CD4-positive, alpha-beta T cell (primary cell): Measurements from ENCODE around the gene RNF220. TPM values are rescaled to one million over a fixed set of nuclear protein-coding genes. Genes with fewer than 3 reads are reported as not detected.

ENCODE experiments used
- ATAC-seq: fragments of 200-7000 bp; cut with Tn5 transposase; one replicate; pipeline ENCODE4 v1.10.0; 2022; ENCODE audit warnings: mild to moderate bottlenecking; ENCODE audit not compliant: poor library complexity
- CTCF ChIA-PET: fragments of 350-600 bp; sonication (Branson Sonifier 250); formaldehyde crosslinking; loops from one replicate; lab custom pipeline; 2021; ENCODE audit warnings: antibody characterized with exemption, inconsistent platforms; lab: Charles Lee
- POLR2A ChIA-PET: fragments of 350-600 bp; sonication (Branson Sonifier 250); formaldehyde crosslinking; loops from one replicate; lab custom pipeline; 2021; ENCODE audit warnings: antibody characterized with exemption, inconsistent platforms; lab: Charles Lee
- DNase-seq, 14 experiments: peaks; one replicate each; pipeline ENCODE4 v3.0.0-alpha.2; 2013 to 2020; ENCODE audit warnings: mixed read lengths in 2 of 14
- H3K27ac ChIP-seq, 2 donors: one replicate each; pipeline versions ENCODE4 v1.5.1 to v1.7.0; 2013; ENCODE audit warnings: low read length in 2 of 2, low read depth in 1 of 2, mild to moderate bottlenecking in 1 of 2
- H3K27me3 ChIP-seq, 2 experiments: 1 replicate in 1 of 2; 2 replicates in 1 of 2; pipeline versions ENCODE4 v1.6.1 to v1.7.0; 2013; ENCODE audit warnings: low read length in 2 of 2, control low read depth in 1 of 2, mild to moderate bottlenecking in 1 of 2, moderate library complexity in 1 of 2; ENCODE audit not compliant: insufficient read depth in 2 of 2, control insufficient read depth in 1 of 2
- H3K36me3 ChIP-seq: one replicate; pipeline ENCODE4 v1.6.1; 2013; ENCODE audit warnings: low read length, control low read depth; ENCODE audit not compliant: insufficient read depth
- H3K4me1 ChIP-seq: one replicate; pipeline ENCODE4 v1.6.1; 2013; ENCODE audit warnings: low read length, control low read depth; ENCODE audit not compliant: insufficient read depth
- H3K4me3 ChIP-seq: one replicate; pipeline ENCODE4 v1.5.1; 2013; ENCODE audit warnings: mild to moderate bottlenecking, low read length, moderate library complexity
- H3K9me3 ChIP-seq, 2 experiments: 1 replicate in 1 of 2; 2 replicates in 1 of 2; pipeline versions ENCODE4 v1.6.1 to v1.7.0; 2013; ENCODE audit warnings: low read length in 2 of 2, mild to moderate bottlenecking in 2 of 2, control low read depth in 1 of 2, moderate library complexity in 1 of 2; ENCODE audit not compliant: control insufficient read depth in 1 of 2, insufficient read depth in 1 of 2
- H3K27ac Mint-ChIP-seq: one replicate; pipeline ENCODE4 v1.8.0; 2020; ENCODE audit warnings: mixed read lengths
- H3K27me3 Mint-ChIP-seq: one replicate; pipeline ENCODE4 v1.8.0; 2021; ENCODE audit warnings: mixed read lengths
- H3K36me3 Mint-ChIP-seq: one replicate; pipeline ENCODE4 v1.8.0; 2021; ENCODE audit warnings: low read depth, mixed read lengths
- H3K4me1 Mint-ChIP-seq: one replicate; pipeline ENCODE4 v1.8.0; 2021; ENCODE audit warnings: low read depth, mixed read lengths
- H3K4me3 Mint-ChIP-seq: one replicate; pipeline ENCODE4 v1.8.0; 2020; ENCODE audit warnings: mild to moderate bottlenecking, mixed read lengths
- H3K9me3 Mint-ChIP-seq: one replicate; pipeline ENCODE4 v1.8.0; 2020; ENCODE audit warnings: mixed read lengths
- CTCF ChIP-seq: fragments of 200-600 bp; IDR thresholded peaks from one replicate; pipeline ENCODE4 v1.8.0; 2022; ENCODE audit warnings: antibody characterized with exemption, mild to moderate bottlenecking
- intact Hi-C, 2 experiments: fragments of 100-400 bp; cut with DNase I in 1 of 2; cut with micrococcal nuclease in 1 of 2; formaldehyde crosslinking; loops; one replicate each; pipeline versions ENCODE4 v1.15.1 to v1.9.0; 2023 to 2025; cut with DNase I, micrococcal nuclease
- total RNA-seq, 174 experiments: library from RNA in 2 of 174; stranded (reverse) in 2 of 174; gene quantifications; one replicate each; pipeline ENCODE4 v1.2.3 and lab custom pipeline; 2021 to 2026

Gene RNF220
- total RNA-seq, 2 experiments from 2014 or later, result 76.0 to 77.9 TPM

- Histone ChIP-seq H3K36me3 (no peaks in the 10 kb centered on the region), H3K9me3 (peaks cover 0 to 4% of the 10 kb centered on the region in 2 experiments), H3K27ac (no peak overlapping the region), H3K27me3 (no peaks in the 10 kb centered on the region), H3K4me3 (no peak overlapping the region), H3K4me1 (no peaks in the 10 kb centered on the region)
- H3K4me1 Mint-ChIP-seq, result no peaks in the 10 kb centered on the region
- H3K4me3 Mint-ChIP-seq, result no peak overlapping the region
- intact Hi-C loops, result no loop called here
- H3K36me3 Mint-ChIP-seq, result no peaks in the 10 kb centered on the region
- no peaks in the 10 kb centered on the region for H3K9me3 Mint-ChIP-seq
- H3K27ac Mint-ChIP-seq, result no peak overlapping the region
- peaks cover 14% of the 10 kb centered on the region for H3K27me3 Mint-ChIP-seq
- ChIA-PET POLR2A (no interaction called here), CTCF (no interaction called here)
- ATAC-seq (no peak), DNase-seq (no peak)
- no peak for TF ChIP-seq CTCF
Measured at GRCh38 chr1:44505210-44505993, 100.3 kb downstream of the RNF220 start.

DNA sequence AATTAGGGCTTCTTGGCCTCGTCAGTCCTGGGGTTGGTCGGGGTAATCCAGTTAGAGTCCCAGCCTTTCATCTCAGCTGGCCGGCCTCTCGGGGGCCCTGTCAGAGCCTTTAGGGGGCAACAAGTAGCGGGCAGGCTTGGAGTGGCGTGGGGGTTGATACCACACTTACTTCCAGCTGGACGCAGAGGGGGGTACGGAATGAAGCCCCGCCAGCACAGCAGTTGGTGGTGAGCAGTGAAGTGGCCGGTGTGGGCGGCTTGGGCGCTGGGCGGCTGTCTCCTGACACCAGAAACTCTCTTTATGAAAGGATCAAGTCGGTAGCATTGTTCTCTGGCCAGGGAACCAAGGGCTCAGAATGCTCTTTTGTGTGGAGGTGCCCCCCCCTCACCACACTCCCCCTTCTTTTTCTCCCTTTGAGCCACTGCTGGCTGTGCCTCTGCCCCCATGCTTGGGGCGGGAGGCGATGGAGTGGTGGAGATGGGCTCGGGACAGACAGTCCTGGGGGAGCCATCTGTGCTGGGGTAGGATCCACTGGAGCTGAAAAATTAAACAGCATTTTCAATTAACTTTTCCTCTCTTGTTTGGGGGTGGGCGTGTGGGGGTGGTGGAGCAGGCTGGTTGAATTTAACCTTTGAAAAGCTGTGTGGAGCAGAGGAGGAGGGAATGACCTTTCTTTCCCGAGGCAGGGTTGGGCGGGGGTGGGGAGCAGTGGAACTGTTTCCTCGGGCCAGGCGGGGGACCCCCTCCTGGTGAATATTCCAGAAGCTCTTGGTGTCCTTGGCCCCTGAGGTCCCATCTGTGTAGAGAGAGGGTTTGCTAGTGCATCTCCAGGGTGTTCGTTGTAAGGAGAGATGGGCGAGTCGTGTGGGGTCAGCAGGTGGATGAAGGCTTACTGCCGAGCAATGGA lies 102.7 kb downstream of the RNF220 start:
- no peak for ATAC-seq
- H3K9me3 ChIP-seq, result peaks cover 0 to 4% of the 10 kb centered on the region in 2 experiments

DNA sequence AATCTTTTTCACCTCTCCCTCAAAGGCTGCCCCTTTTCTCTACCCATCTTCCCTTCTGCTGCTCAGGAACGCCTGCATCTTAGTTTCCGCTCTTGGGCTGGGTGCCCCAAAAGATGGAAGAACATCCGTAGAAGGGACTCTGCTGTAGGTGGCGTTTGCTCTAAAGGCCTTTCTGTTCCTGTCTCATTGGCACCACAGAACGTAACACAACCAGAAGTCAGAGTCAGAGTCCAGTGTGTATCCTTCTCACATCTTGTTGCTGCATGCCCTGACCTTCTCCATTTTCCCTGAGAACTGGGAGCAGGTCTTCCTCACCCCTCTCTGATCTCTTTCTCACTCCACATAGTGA lies 103.3 kb downstream of the RNF220 start:
- peaks cover 17% of the 10 kb centered on the region for H3K27me3 Mint-ChIP-seq
- H3K4me1 ChIP-seq, result peaks cover 4% of the 10 kb centered on the region

More for the DNA sequence above, 102.7 kb downstream of the RNF220 start:
- no peaks in the 10 kb centered on the region for H3K36me3 ChIP-seq
- no peaks in the 10 kb centered on the region for H3K27me3 ChIP-seq
- intact Hi-C loops, result no loop called here
- no peak overlapping the region for H3K4me3 ChIP-seq
- peaks cover 4% of the 10 kb centered on the region for H3K4me1 ChIP-seq
- Mint-ChIP-seq H3K4me1 (peaks cover 13% of the 10 kb centered on the region), H3K4me3 (no peak overlapping the region), H3K9me3 (no peaks in the 10 kb centered on the region), H3K27me3 (peaks cover 17% of the 10 kb centered on the region), H3K27ac (no peak overlapping the region), H3K36me3 (no peaks in the 10 kb centered on the region)
- ChIA-PET CTCF (no interaction called here), POLR2A (no interaction called here)
- no peak for DNase-seq
- H3K27ac ChIP-seq, result no peak overlapping the region
- no peak for TF ChIP-seq CTCF

More for the DNA sequence above, 103.3 kb downstream of the RNF220 start:
- ChIA-PET POLR2A (no interaction called here), CTCF (no interaction called here)
- H3K4me3 Mint-ChIP-seq, result no peak overlapping the region
- no peaks in the 10 kb centered on the region for H3K36me3 Mint-ChIP-seq
- H3K4me1 Mint-ChIP-seq, result peaks cover 13% of the 10 kb centered on the region
- intact Hi-C loops, result no loop called here
- no peak for TF ChIP-seq CTCF
- H3K27ac Mint-ChIP-seq, result no peak overlapping the region
- H3K36me3 ChIP-seq, result no peaks in the 10 kb centered on the region
- H3K27ac ChIP-seq, result no peak overlapping the region
- ATAC-seq, result no peak
- no peak overlapping the region for H3K4me3 ChIP-seq
- no peak for DNase-seq
- H3K27me3 ChIP-seq, result no peaks in the 10 kb centered on the region
- peaks cover 0 to 4% of the 10 kb centered on the region in 2 experiments for H3K9me3 ChIP-seq
- H3K9me3 Mint-ChIP-seq, result no peaks in the 10 kb centered on the region
